HepG2 (cell line): ENCODE results near the gene TCN2. TPM values are rescaled to one million over a fixed set of nuclear protein-coding genes. Genes with fewer than 3 reads are reported as not detected.

ENCODE experiments used
- ATAC-seq: fragments of 200-7000 bp; cut with Tn5 transposase; 3 replicates; pipeline ENCODE4 v1.9.1; 2020; ENCODE audit warnings: mild to moderate bottlenecking, moderate library complexity
- BruUV-seq: library from RNA; stranded (reverse); fragments of 400-500 nt; replicated peaks from 2 replicates; lab custom pipeline; 2021; lab: Mats Ljungman, UMichigan
- CTCF ChIA-PET: fragments of 300-600 bp; formaldehyde crosslinking; extraction: SDS; loops from one replicate; lab custom pipeline; 2021; ENCODE audit warnings: low total read pairs, inconsistent platforms, low intra/inter-chr PET ratio; lab: Yijun Ruan, JAX
- POLR2A ChIA-PET: fragments of 350-600 bp; sonication (Branson Sonifier 250); formaldehyde crosslinking; loops from one replicate; lab custom pipeline; 2020; ENCODE audit warnings: antibody characterized with exemption, inconsistent platforms; lab: Yijun Ruan, JAX
- DNase-seq: peaks from one replicate; pipeline ENCODE4 v3.0.0-alpha.2; 2015; ENCODE audit warnings: low spot score
- FAIRE-seq: peaks from 3 replicates; lab custom pipeline; 2011; peaks lifted over from hg19 to GRCh38; lab: Jason Lieb, UNC
- H2AFZ ChIP-seq: one replicate; pipeline ENCODE4 v1.6.1; 2011; ENCODE audit warnings: low read length, inconsistent platforms
- H3K27ac ChIP-seq: fragments of 300-600 bp; 3 replicates; pipeline ENCODE4 v1.8.0; 2011; ENCODE audit warnings: mixed run types, mild to moderate bottlenecking, mixed read lengths, low read length, inconsistent platforms; ENCODE audit not compliant: insufficient read depth; ENCODE audit errors: extremely low read length
- H3K27me3 ChIP-seq, 2 experiments: fragments of 200-600 bp in 1 of 2; 2 replicates in 1 of 2; 3 replicates in 1 of 2; pipeline versions ENCODE4 v1.6.0 to v1.8.0; 2011; ENCODE audit warnings: low read length in 2 of 2, mild to moderate bottlenecking in 2 of 2, moderate library complexity in 2 of 2, inconsistent platforms in 1 of 2; ENCODE audit not compliant: insufficient read depth in 2 of 2, control insufficient read depth in 1 of 2
- H3K36me3 ChIP-seq, 2 experiments: fragments of 200-600 bp in 1 of 2; replicated peaks in 1 of 2; 2 replicates in 1 of 2; 3 replicates in 1 of 2; pipeline versions ENCODE4 v1.5.1 to v1.8.0; 2011; ENCODE audit warnings: low read length in 2 of 2, inconsistent platforms in 1 of 2; ENCODE audit not compliant: insufficient read depth in 2 of 2, control insufficient read depth in 1 of 2
- H3K4me1 ChIP-seq: 2 replicates; pipeline ENCODE4 v1.5.1; 2012; ENCODE audit warnings: low read length, inconsistent platforms; ENCODE audit not compliant: insufficient read depth
- H3K4me2 ChIP-seq: 2 replicates; pipeline ENCODE4 v1.6.0; 2011; ENCODE audit warnings: low read depth, low read length, inconsistent platforms
- H3K4me3 ChIP-seq, 3 experiments: fragments of 200-600 bp in 1 of 3; sonication (generic), shearing (Covaris generic) in 1 of 3; replicated peaks in 1 of 3; 2 replicates each; pipeline ENCODE4 v1.5.1; 2011 to 2016; ENCODE audit warnings: low read length in 3 of 3, inconsistent platforms in 2 of 3, low read depth in 2 of 3, mild to moderate bottlenecking in 2 of 3, control low read depth in 1 of 3, mixed read lengths in 1 of 3; ENCODE audit not compliant: insufficient read depth in 1 of 3
- H3K79me2 ChIP-seq: one replicate; pipeline ENCODE4 v1.6.1; 2011; ENCODE audit warnings: low read length, inconsistent platforms; ENCODE audit not compliant: insufficient read depth
- H3K9ac ChIP-seq: 2 replicates; pipeline ENCODE4 v1.6.0; 2011; ENCODE audit warnings: mild to moderate bottlenecking, low read depth, low read length, inconsistent platforms; ENCODE audit not compliant: insufficient read depth
- H3K9me3 ChIP-seq: 2 replicates; pipeline ENCODE4 v1.5.1; 2012; ENCODE audit warnings: mild to moderate bottlenecking, low read length
- H4K20me1 ChIP-seq: 2 replicates; pipeline ENCODE4 v1.6.0; 2011; ENCODE audit warnings: inconsistent platforms, mild to moderate bottlenecking, low read length, moderate library complexity; ENCODE audit not compliant: insufficient read depth
- CHD2 ChIP-seq: IDR thresholded peaks from 2 replicates; pipeline ENCODE4 v1.6.1; 2011; ENCODE audit warnings: low read depth, low read length, improper control_type of control experiment
- GLMP ChIP-seq: sonication (generic); formaldehyde crosslinking; IDR thresholded peaks from 2 replicates; pipeline ENCODE4 v1.9.0; 2021; ENCODE audit warnings: missing genetic modification reagents, mild to moderate bottlenecking, borderline replicate concordance
- HMG20A ChIP-seq: IDR thresholded peaks from 2 replicates; pipeline ENCODE4 v1.6.1; 2016; ENCODE audit warnings: borderline replicate concordance
- NR2F1 ChIP-seq, 2 experiments: fragments of 450-650 bp in 1 of 2; formaldehyde crosslinking in 1 of 2; IDR thresholded peaks; 2 replicates each; pipeline versions ENCODE4 v1.5.0 to v1.6.1; 2016 to 2020; ENCODE audit warnings: mild to moderate bottlenecking in 1 of 2, missing compliant biosample characterization in 1 of 2, missing genetic modification reagents in 1 of 2, moderate library complexity in 1 of 2
- SMARCE1 ChIP-seq: fragments of 450-650 bp; IDR thresholded peaks from 2 replicates; pipeline ENCODE4 v1.6.1; 2017; ENCODE audit warnings: borderline replicate concordance
- XRCC5 ChIP-seq: fragments of 200-400 bp; formaldehyde crosslinking; optimal IDR thresholded peaks from 2 replicates; pipeline ENCODE3; 2017; ENCODE audit warnings: mild to moderate bottlenecking, low read length
- ZMYM4 ChIP-seq: sonication (generic); formaldehyde crosslinking; IDR thresholded peaks from 2 replicates; pipeline ENCODE4 v1.8.1; 2023; ENCODE audit warnings: mild to moderate bottlenecking, missing genetic modification reagents
- ZNF12 ChIP-seq: sonication (generic); formaldehyde crosslinking; IDR thresholded peaks from 2 replicates; pipeline ENCODE4 v1.5.0; 2020; ENCODE audit warnings: missing genetic modification reagents
- ZNF589 ChIP-seq: sonication (generic); formaldehyde crosslinking; conservative IDR thresholded peaks from 2 replicates; pipeline ENCODE4 v1.8.0; 2022; ENCODE audit warnings: mild to moderate bottlenecking, moderate library complexity, missing genetic modification reagents
- ZNF609 ChIP-seq: sonication (generic); formaldehyde crosslinking; IDR thresholded peaks from 2 replicates; pipeline ENCODE4 v1.4.0; 2020; ENCODE audit warnings: mild to moderate bottlenecking, missing genetic modification reagents, borderline replicate concordance
- ZNF766 ChIP-seq: sonication (generic); formaldehyde crosslinking; IDR thresholded peaks from 2 replicates; pipeline ENCODE4 v1.5.0; 2020; ENCODE audit warnings: missing genetic modification reagents, borderline replicate concordance
- ZNF768 ChIP-seq: sonication (generic); formaldehyde crosslinking; IDR thresholded peaks from 2 replicates; pipeline ENCODE4 v1.4.0; 2020; ENCODE audit warnings: missing genetic modification reagents
- ZSCAN25 ChIP-seq: sonication (generic); formaldehyde crosslinking; IDR thresholded peaks from 2 replicates; pipeline ENCODE4 v1.8.0; 2022; ENCODE audit warnings: mild to moderate bottlenecking, missing genetic modification reagents
- WGBS: methylation state at CpG from one replicate; pipeline ENCODE4 v1.1.6; 2017; ENCODE audit warnings: low lambda C conversion rate; 5-methylcytosine and 5-hydroxymethylcytosine counted together
- in situ Hi-C: cut with HindIII; loops from 2 replicates; pipeline ENCODE4 v1.10.0; 2017; ENCODE audit warnings: low pct_unique_long_range_greater_than_20kb; ENCODE audit not compliant: extremely low pct_ligation_motif_present
- intact Hi-C: fragments of 100-400 bp; cut with micrococcal nuclease; formaldehyde crosslinking; loops from one replicate; pipeline ENCODE4 v1.10.0; 2022; ENCODE audit not compliant: unreplicated experiment
- polyA plus RNA-seq, 8 experiments: library from polyadenylated mRNA; depleted of rRNA in 3 of 8; stranded (reverse) in 7 of 8; unstranded in 1 of 8; fragments of >200 nt; fragmentation: Illumina TruSeq in 4 of 8; extraction: Trizol in 4 of 8; gene quantifications; 2 replicates each; pipeline versions ENCODE4 v1.2.1 to v1.2.3, GENCODE V29; 2011 to 2016; ENCODE audit warnings: low read depth in 4 of 8, missing spikeins in 1 of 8, mixed read lengths in 1 of 8; ENCODE audit not compliant: insufficient read depth in 1 of 8
- total RNA-seq, 5 experiments: library from RNA; depleted of rRNA; stranded (reverse); fragments of >200 nt; fragmentation: Illumina TruSeq; extraction: Trizol; gene quantifications; 2 replicates each; pipeline ENCODE4 v1.2.3, GENCODE V29; 2016; ENCODE audit warnings: low read depth in 1 of 5

The TCN2 gene
- total and polyA plus RNA-seq, 2 of the 13 experiments (the other 11 are each of a cell fraction or from before 2014, with no cell fraction given) = 0.29 to 0.31 TPM

- Histone ChIP-seq H3K79me2 (no peaks in the 10 kb centered on the region), H3K9me3 (no peaks in the 10 kb centered on the region), H3K9ac (no peak overlapping the region), H3K27ac (no peak overlapping the region), H2AFZ (no peak overlapping the region), H3K4me1 (peaks cover 22% of the 10 kb centered on the region), H3K36me3 (no peaks in the 10 kb centered on the region), H3K27me3 (no peaks in the 10 kb centered on the region; a peak in 2 of 5 replicates), H3K4me2 (no peak overlapping the region), H3K4me3 (no peak overlapping the region), H4K20me1 (no peaks in the 10 kb centered on the region)
- CTCF ChIA-PET = no interaction called here
- POLR2A ChIA-PET = no interaction called here
- no peak for ATAC-seq
- DNase-seq = no peak
- FAIRE-seq = no peak
- in situ Hi-C loops = no loop called here
- intact Hi-C loops = no loop called here
- no TSS peak for BruUV-seq
- WGBS = 48% methylated on average over 3 of the region's 7 CpGs
- TF ChIP-seq ZSCAN25 (CRISPR knock-in tag) = no peak
- no peak for TF ChIP-seq HMG20A (CRISPR knock-in tag)
- TF ChIP-seq XRCC5 = no peak
- no peak for TF ChIP-seq ZMYM4 (CRISPR knock-in tag)
- TF ChIP-seq SMARCE1 = no peak
- TF ChIP-seq ZNF589 = no peak
- TF ChIP-seq ZNF766 (CRISPR knock-in tag) = no peak
- TF ChIP-seq CHD2 = no peak
- no peak for TF ChIP-seq NR2F1 (CRISPR knock-in tag; IDR thresholded peaks at IDR 0.05)
Observed at GRCh38 chr22:30614268-30614667, 7.3 kb downstream of the TCN2 start.

GRCh38 chr22:30614879-30615278 is 7.9 kb downstream of the TCN2 start:
- Histone ChIP-seq H4K20me1 (no peaks in the 10 kb centered on the region), H3K4me3 (no peak overlapping the region), H3K9me3 (no peaks in the 10 kb centered on the region), H3K4me1 (peaks cover 17% of the 10 kb centered on the region), H3K36me3 (no peaks in the 10 kb centered on the region), H3K27me3 (no peaks in the 10 kb centered on the region; a peak in 2 of 5 replicates), H3K27ac (no peak overlapping the region), H3K4me2 (no peak overlapping the region), H3K79me2 (no peaks in the 10 kb centered on the region), H3K9ac (no peak overlapping the region), H2AFZ (no peak overlapping the region)
- BruUV-seq = no TSS peak
- in situ Hi-C loops (no loop called here), intact Hi-C loops (no loop called here)
- FAIRE-seq (no peak), ATAC-seq (no peak), DNase-seq (no peak)
- no peak for TF ChIP-seq ZNF609
- TF ChIP-seq ZNF12 (CRISPR knock-in tag) = no peak
- TF ChIP-seq GLMP = no peak
- no peak for TF ChIP-seq ZNF768 (CRISPR knock-in tag)
- ChIA-PET POLR2A (no interaction called here), CTCF (no interaction called here)
